AG10803 (cell line): ENCODE results near the gene C2orf42.
"Not testable (repeated sequence)": the region's sequence is repeated elsewhere in the genome, so short reads cannot be mapped to it uniquely, and the experiment has no call there.

ENCODE experiments used
- DNase-seq: peaks from one replicate; pipeline ENCODE4 v3.0.0; 2010; ENCODE audit warnings: low read depth
- H3K4me3 ChIP-seq: 2 replicates; pipeline ENCODE4 v1.5.1; 2011; ENCODE audit warnings: mild to moderate bottlenecking, low read length, control low read depth
- CTCF ChIP-seq: conservative IDR thresholded peaks from 2 replicates; pipeline ENCODE4 v1.5.1; 2011; ENCODE audit warnings: mild to moderate bottlenecking, low read length, control low read depth, inconsistent platforms

Gene C2orf42

GRCh38 chr2:70199320-70199864, 8.6 kb upstream of the C2orf42 start:
- no peak for TF ChIP-seq CTCF
- no peak overlapping the region for H3K4me3 ChIP-seq
- DNase-seq: no peak

- TF ChIP-seq CTCF: no peak
- no peak for DNase-seq
- no peak overlapping the region for H3K4me3 ChIP-seq
These were observed 1.7 kb upstream of the C2orf42 start for GRCh38 chr2:70192516-70192915.

- no peak for DNase-seq
- peak overlapping the region; percentile 95 for H3K4me3 ChIP-seq
- TF ChIP-seq CTCF: no peak
These were observed 471 bp upstream of the C2orf42 start for GRCh38 chr2:70191244-70191735.

- no peak overlapping the region for H3K4me3 ChIP-seq
- no peak for TF ChIP-seq CTCF
- DNase-seq: no peak
These were observed 2.4 kb downstream of the C2orf42 start for GRCh38 chr2:70188460-70188859.

- not testable (repeated sequence) for DNase-seq, H3K4me3 ChIP-seq
These were observed 3.6 kb downstream of the C2orf42 start for GRCh38 chr2:70187170-70187569.

GRCh38 chr2:70182689-70183088, 8.1 kb downstream of the C2orf42 start:
- no peak for DNase-seq
- no peak overlapping the region for H3K4me3 ChIP-seq
- TF ChIP-seq CTCF: no peak

- H3K4me3 ChIP-seq: no peak overlapping the region
- no peak for DNase-seq
- TF ChIP-seq CTCF: no peak
These were observed 9.4 kb downstream of the C2orf42 start for GRCh38 chr2:70181363-70181956.

GRCh38 chr2:70173520-70173919, 17.3 kb downstream of the C2orf42 start:
- peak; percentile 19 for DNase-seq
- H3K4me3 ChIP-seq: no peak overlapping the region
- TF ChIP-seq CTCF: no peak

- not testable (repeated sequence) for DNase-seq, H3K4me3 ChIP-seq
These were observed 21.1 kb downstream of the C2orf42 start for GRCh38 chr2:70169654-70170245.
